Loucy (cell line): ENCODE results near the gene CRYL1.

ENCODE experiments used
- CTCF ChIP-seq: fragments of 200-600 bp; sonication (generic); conservative IDR thresholded peaks from 2 replicates; pipeline ENCODE4 v1.5.1; 2014; ENCODE audit warnings: mild to moderate bottlenecking, antibody characterized with exemption, low read length
- EZH2phosphoT487 ChIP-seq: fragments of 200-600 bp; IDR thresholded peaks from 2 replicates; pipeline ENCODE4 v1.6.1; 2018; ENCODE audit warnings: antibody characterized with exemption, mild to moderate bottlenecking, moderate library complexity, borderline replicate concordance

GRCh38 chr13:20461860-20462532 is 63.7 kb downstream of the CRYL1 start:
- TF ChIP-seq CTCF (no peak), EZH2phosphoT487 (no peak)
